SHP77 treated with DMSO at 0.1 percent for 48 hours (cell line): Measurements from ENCODE around the gene CLCN2.

ENCODE experiments used
- DNase-seq: peaks from one replicate; lab custom pipeline; 2025; lab: John Stamatoyannopoulos, UW

CLCN2 gene

DNA sequence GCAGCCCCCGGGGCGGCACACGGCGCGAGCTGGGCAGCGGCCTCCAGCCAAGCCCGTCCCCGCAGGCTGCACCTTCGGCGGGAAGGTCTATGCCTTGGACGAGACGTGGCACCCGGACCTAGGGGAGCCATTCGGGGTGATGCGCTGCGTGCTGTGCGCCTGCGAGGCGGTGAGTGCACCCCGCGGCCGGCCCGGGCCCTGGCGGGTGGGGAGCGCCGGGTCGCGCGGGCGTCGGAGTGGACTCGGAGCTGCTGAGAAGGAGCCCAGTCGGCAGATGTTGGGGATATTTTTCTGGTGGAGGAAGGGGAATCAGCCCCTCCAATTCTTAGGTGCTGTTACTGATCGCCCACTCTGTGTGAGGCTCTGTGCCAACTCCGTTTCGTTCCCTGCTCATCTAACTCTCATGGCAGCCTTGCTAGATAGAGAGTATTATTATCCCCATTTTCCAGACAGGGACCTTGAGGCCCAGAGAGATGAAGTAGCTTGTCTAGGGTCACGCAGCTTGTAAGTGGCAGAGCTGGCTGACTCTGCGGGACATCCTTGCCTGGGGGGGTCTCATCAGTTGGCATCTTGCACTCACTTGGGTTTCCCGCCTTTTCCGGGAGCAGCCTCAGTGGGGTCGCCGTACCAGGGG is 19.3 kb upstream of the CLCN2 start:
- DNase-seq = no peak

DNA sequence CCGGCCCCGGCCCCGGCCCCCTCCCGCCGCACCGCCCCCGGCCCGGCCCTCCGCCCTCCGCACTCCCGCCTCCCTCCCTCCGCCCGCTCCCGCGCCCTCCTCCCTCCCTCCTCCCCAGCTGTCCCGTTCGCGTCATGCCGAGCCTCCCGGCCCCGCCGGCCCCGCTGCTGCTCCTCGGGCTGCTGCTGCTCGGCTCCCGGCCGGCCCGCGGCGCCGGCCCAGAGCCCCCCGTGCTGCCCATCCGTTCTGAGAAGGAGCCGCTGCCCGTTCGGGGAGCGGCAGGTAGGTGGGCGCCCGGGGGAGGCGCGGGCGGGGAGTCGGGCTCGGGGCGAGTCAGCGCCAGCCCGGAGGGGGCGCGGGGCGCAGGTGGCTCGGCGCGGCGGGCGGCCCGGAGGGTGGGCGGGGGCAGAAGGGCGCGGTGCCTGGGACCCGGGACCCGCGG is 18.8 kb upstream of the CLCN2 start:
- no peak for DNase-seq

DNA sequence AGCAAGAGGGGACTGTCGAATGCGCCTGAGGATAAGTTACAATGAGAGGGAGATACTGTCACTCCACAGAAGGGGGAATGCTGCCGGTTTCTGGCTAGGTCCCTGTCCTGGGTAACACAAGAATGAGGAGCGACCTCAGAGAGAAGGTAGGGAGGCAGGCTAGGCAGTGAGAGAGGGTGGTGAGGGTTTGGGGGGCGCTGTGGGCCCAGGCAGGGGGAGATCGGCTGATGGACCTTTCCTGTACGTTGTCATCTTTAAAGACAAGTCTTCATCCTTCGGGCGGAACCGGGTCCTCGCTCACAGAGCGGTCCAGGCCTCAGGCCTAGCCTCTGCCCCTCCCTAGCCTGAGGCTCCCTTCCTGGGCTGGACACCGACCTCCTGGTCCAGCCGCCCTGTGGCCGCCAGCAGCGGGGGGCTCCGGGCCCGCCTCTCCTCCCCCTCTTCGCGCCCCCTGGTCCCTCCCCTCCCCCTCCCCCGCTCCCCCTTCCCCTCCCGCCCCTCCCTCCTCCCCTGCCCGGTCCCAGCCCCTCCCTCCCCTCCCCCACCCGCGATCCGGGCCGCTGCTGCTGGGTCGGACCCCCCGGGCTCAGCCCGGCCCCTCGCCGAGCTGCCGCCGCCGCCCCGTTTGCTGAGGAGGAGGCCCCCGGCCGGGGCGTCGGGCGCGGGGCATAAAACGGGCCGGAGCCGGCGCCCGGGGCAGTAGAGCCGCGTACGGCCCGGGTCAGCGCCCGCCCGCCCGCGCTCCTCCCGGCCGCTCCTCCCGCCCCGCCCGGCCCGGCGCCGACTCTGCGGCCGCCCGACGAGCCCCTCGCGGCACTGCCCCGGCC is 18.2 kb upstream of the CLCN2 start, which contains the start of gene CHRD:
Gene CHRD (plus strand): TSS at position 697 of the 827 bp plus-strand sequence. CDS start 265 bp downstream, outside the sequence.
- no peak for DNase-seq

DNA sequence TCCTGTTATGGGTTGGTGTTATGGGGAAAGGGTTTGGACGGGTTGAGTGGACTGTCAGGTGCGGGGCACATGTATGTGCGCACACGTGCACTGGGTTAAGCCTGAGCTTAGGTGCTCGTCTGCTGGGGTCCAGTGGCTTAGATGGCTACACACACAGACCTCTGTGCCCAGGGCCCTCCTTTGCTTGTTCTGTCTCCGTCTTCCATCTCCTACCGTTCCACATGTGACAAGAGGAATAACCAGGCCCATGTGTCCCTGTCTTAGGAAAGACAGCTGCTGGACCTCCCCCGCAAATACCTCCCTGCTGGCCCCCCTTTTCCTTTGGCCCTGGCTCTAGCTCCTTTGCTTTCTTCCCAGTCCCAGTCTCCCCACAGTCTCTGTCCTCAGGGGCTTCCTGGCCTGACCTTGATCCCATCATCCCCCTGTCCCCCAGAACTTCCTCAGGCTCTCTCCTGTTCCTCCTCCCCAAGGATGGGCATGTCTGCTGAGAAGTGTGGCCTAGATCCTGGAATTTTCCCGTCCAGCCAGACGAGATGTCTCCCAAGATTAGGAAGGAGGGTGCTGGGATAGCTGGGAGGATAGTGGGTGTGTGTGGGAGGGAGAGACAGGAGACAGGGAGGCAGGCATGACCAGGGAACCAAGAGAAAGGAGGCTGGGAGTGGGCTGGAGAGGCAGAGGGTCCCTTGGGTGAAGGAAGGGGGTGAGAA is 17.4 kb upstream of the CLCN2 start:
- no peak for DNase-seq

DNA sequence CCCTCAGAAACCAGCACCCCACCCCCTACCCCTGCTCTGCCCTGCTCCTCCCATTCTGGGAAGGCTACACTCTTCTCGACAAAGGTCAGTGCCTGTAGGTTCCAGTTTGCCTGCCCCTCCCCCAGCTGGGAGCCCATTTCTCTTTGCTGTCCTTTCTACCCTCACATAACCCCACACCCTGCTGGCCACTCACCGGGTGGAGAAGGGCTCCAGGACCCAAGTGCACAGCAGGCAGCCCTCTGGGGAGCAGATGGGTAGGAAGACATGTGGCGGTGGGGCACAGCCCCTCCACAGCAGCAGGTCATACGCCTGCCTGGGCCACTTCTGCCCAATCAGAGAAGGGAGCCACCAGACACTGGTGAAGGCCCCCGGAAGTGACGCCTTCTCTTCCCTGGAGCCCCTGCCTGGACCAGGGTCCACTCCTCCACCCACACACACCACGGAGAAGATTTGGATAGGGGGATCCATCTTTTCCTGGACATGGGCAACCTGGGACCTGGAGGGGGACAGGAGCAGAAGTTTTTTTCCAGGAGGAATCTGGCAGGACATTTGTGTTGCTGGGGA is 16.6 kb upstream of the CLCN2 start, which contains the start of gene THPO:
Gene THPO (minus strand): TSS at position 326 of the 564 bp plus-strand sequence. CDS start 1,948 bp downstream, outside the sequence.
- DNase-seq = peak; percentile 76

DNA sequence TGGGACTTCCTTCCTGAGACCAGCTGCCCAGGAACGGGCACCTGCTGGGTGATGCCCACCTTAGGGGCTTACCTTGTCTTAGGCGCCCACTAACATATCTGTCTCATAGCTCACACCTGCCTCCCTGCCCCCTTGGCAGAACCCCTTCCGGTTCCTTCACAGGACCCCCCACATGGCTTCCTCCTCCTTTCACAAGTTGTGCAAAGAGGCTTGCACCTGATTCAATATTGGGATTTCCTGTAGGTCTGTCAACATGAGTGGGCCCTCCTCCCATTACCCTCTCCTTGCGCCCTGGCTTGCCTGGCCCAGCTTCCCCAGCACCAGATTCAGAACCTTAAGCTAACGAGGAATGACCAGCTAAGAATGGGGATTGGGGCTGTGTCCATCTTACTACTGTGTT is 16.0 kb upstream of the CLCN2 start:
- peak; percentile 27 for DNase-seq

DNA sequence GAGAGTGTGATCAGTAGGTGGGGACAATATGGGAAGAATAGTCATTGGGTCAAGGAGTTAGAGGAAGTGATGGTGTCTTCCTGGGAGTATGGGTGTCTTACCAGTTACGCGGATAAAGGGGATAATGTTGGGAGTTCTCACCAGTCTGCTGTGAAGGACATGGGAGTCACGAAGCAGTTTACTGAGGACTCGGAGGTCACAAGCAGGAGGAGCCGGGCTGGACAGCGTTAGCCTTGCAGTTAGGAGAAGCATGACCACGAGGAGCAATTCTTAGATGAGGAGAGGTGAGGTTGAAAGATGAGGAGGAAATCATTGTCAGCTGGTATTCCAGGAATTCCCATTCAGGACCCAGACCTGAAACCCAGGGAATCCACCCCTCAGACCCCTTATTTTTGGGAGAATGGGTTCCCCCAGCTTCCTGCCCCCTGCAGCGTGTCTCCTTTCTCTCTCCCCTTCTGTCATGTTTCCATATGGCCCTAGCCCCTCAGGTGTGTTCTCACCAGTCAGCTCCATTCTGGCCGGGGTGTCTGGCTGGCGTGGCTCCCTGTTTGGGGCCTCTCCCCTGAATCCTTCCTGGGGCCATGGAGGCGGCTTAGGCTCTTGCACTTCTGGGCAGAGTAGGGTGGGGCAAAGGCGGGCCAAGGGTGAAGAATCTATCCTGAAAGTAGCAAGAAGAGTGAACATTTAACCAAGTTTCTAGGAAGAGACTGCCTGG is 14.5 kb upstream of the CLCN2 start:
- no peak for DNase-seq

DNA sequence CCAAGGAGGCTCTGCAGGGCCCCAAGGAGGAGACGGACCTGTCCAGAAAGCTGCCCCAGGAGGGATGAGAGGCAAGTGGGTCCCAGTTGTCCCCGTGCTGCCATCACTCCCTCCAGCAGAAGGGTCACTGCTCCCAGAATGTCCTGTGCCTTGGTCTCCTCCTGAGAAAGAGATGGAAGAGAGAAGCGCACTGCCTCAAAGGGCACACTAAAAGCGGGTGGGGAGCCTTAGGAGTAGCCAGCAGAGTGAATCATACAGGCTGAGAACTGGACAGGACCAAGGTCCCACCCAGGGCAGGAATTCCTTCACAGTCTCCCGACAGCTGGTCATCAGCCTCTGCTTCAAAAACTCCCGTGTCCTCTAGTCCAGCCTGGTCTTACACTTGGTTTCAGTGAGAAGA is 12.0 kb upstream of the CLCN2 start:
- no peak for DNase-seq

DNA sequence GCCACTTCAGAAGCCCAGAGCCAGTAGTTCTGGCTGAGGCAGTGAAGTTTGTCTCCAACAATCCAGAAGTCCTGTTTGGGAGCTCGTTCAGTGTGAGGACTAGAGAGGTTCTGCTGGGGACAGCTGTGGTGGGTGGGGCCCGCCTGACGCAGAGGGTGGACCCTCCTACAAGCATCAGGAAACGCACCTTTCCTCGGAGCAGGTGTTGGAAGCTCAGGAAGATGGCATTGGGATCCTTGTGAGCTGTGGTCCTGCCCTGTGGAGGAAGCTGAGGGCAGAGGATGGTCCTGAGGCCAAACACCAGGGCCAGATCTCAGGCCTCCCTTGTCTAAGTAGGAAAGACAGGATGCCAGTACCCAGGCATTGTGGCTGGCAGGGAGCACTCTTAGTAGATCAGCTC is 11.5 kb upstream of the CLCN2 start:
- no peak for DNase-seq

DNA sequence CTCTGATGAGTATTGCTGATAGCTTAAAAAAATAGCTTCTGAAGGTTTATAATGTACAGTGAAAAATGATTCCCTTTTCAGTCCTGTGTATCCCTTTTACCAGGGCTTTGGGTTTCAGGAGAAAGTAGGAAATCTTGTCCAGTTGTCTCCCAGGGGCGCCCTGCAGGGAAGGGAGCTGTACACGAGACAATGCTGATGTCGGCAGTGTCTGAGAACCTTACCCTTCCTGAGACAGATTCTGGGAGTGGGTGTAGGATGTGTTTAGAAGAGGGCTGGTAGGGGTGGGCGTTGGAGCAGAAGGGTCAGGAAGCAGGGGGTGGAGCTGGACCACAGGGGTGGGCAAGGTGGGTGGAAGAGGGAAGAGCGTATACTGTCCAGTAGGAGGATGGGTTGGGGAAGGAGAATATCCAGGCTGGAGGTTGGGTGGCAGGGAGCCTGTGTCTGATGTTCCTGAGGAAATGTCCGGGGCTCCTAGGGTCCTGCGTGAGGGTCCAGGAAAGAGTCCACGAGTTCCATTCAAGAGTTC is 11.0 kb upstream of the CLCN2 start:
- no peak for DNase-seq

DNA sequence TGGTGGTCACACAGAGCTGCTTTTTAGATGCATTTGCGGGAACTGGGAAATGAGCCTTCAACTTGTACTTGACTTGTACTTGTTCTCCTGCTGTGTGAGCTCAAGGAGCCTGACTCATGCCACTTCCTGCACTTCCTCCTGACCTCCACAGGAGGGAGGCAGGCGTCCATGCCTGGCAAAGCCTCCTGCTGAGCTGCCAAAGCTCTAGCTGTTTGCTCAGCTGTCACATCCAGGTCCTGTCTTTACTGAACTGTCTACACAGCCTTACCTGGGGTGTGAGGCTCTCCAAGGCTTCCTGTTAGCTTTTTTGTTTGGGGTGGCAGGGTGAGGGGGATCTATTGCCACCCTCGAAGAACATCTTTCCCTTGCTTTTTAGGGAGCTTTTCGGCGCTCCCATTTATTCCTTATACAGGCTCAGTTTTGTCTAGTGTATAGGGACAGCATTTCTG is 10.2 kb upstream of the CLCN2 start:
- DNase-seq = peak; percentile 77

DNA sequence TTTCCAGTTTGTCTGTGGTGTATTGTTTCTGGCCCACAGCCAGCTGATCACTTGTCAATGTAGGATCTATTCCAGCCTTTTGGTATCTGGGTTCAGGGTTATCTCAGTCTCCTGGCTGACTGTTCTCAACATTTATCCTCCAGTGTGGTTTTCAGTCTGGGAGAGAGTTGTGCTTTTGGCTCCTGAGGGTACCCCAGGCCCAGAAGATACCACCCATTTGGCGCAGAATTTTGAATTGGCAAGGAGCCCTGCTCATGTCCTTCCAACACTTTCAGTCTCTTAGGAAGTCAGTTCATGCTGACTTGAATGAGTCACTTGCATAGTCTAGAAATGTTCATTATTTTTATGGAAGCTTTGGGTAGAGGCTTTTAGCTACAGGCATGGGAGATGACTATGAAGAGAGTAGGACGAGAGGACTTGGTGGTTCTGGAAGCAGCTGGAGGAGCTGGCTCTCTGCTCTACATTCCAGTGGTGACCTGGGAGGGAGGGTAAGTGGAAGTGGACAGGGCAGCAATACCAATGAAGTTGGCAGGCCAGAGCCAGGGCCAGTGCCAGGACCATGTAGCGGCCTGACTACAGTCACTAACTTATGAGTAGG is 7.3 kb upstream of the CLCN2 start:
- no peak for DNase-seq

DNA sequence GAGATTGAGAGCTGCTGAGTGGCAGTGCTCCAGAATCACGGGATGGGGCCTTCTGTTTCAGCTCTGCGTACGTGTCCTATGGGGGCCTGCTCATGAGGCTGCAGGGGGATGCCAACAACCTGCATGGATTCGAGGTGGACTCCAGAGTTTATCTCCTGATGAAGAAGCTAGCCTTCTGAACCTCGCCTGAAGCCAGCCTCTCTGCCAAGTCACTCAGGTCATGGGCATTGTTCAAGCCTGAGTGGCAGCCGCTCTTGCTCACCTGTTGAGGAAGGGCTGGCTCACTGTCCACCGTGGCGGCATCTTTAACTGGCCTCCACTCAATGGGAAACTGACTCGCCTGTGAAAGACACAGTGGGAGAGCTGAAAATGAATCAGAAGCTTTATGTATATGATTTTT is 6.7 kb upstream of the CLCN2 start:
- no peak for DNase-seq

DNA sequence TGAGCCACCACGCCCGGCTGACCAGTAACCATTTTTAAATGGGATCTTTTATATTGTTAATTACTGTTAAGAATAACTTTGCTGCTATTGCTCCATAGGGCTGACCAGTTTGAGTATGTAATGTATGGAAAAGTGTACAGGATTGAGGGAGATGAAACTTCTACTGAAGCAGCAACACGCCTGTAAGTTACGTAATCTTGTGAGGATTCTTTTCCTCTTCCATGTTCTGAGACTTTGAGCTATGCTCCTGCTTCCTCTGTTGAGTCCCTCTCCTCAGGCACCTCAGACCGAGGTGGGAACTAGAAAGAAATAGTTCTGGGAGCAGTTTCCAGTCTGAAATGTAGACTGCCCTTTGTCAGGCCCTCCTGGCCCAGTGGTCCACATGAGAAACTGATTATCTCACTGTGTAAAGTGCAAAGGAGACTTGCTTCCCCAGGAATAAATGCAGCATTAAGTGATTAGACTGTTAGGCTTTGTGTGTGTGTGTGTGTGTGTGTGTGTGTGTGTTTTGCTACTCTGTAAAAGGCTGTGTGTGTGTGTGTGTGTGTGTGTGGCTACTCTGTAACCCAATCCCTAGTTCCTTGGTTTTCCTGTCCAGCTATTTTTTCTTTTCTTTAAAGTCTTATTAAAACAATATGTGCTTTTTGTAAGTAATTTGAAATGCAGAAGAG is 5.3 kb upstream of the CLCN2 start:
- DNase-seq = no peak

DNA sequence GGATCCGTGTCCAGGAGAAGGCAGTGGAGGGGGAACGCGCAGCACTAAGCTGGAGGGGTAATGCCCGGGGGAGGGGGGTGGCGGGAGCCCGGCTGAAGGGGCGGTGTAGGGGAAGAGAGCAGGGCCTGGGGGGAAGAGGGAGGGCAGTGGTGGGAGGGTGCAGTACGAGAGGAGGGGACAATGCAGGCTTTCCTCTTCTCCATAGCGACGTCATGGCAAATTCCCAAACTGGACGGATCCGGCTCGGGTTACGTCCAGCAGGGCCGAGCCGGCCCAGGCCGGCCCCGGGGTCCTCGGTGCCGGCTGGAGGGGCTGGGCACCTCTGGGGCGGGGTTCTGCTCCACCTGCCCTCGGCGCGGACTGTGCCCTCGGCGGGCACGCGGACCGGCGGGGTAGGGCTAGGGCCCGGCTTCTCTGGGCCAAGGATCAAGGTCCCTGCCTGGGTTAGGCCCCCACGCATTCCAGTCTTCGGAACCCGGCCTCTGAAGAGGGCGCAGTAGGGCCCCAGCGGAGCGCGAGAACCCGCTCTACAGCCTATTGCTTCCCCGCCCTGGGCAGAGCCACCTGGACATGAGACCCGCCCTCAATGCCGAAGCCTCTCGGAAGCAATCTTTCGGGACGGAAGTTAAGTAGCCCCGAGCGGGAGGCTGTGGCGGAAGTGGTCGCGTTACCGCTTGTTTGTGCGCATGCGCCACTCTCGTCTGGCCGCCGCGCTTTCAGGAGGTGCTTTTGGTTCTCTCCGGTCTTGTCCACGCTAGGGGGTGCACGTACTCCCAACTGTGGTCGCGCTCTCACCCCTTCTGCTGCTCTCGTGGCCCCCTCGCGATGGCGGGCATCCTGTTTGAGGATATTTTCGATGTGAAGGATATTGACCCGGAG is 1.5 kb upstream of the CLCN2 start:
- DNase-seq = peak; percentile 94

DNA sequence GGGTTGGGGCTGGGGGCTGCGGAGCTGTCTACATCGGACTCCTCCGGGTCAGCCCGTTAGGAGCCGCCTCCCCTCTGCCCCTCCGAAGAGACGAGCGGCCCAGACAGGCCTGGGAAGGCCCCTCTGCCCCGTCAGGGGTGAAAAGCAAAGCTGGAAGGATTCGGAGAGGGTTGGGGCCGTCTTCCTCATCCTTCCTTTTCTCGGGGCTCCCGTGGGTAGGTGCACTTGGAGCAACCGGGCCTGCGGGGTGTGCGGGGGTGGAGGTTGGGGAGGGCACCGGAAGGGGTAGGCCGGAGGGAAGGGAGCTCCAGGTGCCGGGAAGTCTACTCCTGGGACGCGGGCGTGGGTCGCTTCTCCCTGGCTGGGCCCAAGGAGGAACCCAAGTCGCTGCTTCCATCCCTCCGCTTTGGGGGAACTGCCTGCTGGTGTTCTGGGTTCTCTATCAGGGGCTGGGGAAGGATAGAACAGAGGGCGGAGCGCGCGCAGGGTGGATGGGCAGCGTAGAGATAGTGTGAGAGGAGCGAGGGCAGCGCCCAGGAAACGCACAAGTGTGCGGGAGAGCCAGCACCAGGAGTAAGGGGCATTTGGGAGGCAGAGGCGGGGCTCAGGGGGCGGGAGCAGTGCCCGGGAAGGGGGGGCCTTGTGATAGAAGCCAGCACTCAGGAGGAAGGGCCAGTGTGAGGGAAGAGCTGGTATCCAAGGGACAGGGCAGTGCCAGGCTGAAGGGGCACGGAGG is 695 bp upstream of the CLCN2 start:
- DNase-seq = no peak

DNA sequence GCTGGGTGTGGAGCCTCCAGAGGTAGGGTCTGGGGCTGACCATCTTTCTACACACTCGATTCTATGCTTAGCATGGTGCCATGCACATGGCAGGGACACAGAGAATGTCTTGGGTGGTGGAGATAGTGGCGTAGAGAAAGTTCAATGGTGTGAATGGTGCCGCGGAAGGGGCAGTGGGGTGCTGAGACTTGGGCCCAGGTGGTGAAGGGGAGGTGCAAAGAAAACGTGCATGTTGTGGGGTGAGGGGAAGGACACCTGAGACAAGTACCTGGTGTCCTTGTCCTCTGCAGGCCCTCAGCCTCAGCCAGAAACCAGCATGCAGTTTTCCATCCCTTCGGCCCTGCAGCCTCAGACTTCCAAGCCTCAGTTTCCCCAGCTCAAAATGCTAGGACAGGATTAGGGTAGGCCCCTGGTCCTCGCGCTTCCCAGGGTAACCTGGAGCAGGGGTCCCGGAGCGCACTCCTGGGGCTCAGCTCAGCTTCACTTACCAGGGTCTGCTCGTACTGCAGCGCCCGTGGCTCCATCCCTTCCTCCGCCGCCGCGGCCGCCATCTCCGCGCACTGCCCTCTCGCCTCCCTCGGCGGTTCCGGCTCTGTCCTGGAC is 375 bp downstream of the CLCN2 start:
- DNase-seq = no peak
